Left forelimb (tissue), 1 donor: ENCODE results near the gene ANXA6.

Experiments used
- DNase-seq: peaks from one replicate; pipeline ENCODE4 v3.0.0-alpha.2; 2018; ENCODE audit warnings: low spot score

ANXA6 gene

GRCh38 chr5:151128817-151129216 is 28.8 kb downstream of the ANXA6 start:
- no peak for DNase-seq

- no peak for DNase-seq
Observed at GRCh38 chr5:151127926-151128325, 29.7 kb downstream of the ANXA6 start.

- peak; percentile 78 for DNase-seq
Observed at GRCh38 chr5:151126199-151126645, 31.4 kb downstream of the ANXA6 start.

GRCh38 chr5:151125421-151125820 is 32.2 kb downstream of the ANXA6 start:
- no peak for DNase-seq

- DNase-seq: no peak
Observed at GRCh38 chr5:151123897-151124751, 33.5 kb downstream of the ANXA6 start.

GRCh38 chr5:151122828-151123227 is 34.8 kb downstream of the ANXA6 start:
- no peak for DNase-seq

- DNase-seq: no peak
Observed at GRCh38 chr5:151121665-151122064, 35.9 kb downstream of the ANXA6 start.

- DNase-seq: no peak
Observed at GRCh38 chr5:151121095-151121494, 36.5 kb downstream of the ANXA6 start.

GRCh38 chr5:151118913-151119575 is 38.5 kb downstream of the ANXA6 start:
- DNase-seq: no peak

GRCh38 chr5:151115272-151115905 is 42.2 kb downstream of the ANXA6 start:
- DNase-seq: peak; percentile 78

- DNase-seq: no peak
Observed at GRCh38 chr5:151113651-151114050, 43.9 kb downstream of the ANXA6 start.

- no peak for DNase-seq
Observed at GRCh38 chr5:151110992-151111391, 46.6 kb downstream of the ANXA6 start.

- DNase-seq: no peak
Observed at GRCh38 chr5:151110122-151110681, 47.4 kb downstream of the ANXA6 start.

GRCh38 chr5:151108566-151108965 is 49.0 kb downstream of the ANXA6 start:
- no peak for DNase-seq

- DNase-seq: no peak
Observed at GRCh38 chr5:151107738-151108520, 49.6 kb downstream of the ANXA6 start.

- no peak for DNase-seq
Observed at GRCh38 chr5:151107084-151107483, 50.5 kb downstream of the ANXA6 start.

GRCh38 chr5:151106509-151106908 is 51.1 kb downstream of the ANXA6 start:
- DNase-seq: no peak

- no peak for DNase-seq
Observed at GRCh38 chr5:151106043-151106442, 51.5 kb downstream of the ANXA6 start.

- DNase-seq: no peak
Observed at GRCh38 chr5:151105561-151105960, 52.0 kb downstream of the ANXA6 start.

GRCh38 chr5:151104795-151105194 is 52.8 kb downstream of the ANXA6 start:
- DNase-seq: no peak

- DNase-seq: no peak
Observed at GRCh38 chr5:151101746-151102145, 55.8 kb downstream of the ANXA6 start.

GRCh38 chr5:151101151-151101550 is 56.4 kb downstream of the ANXA6 start:
- no peak for DNase-seq
